GM23338 (cell line): ENCODE data around the gene DDR2. TPM values are rescaled to one million over a fixed set of nuclear protein-coding genes. Genes with fewer than 3 reads are reported as not detected.

Experiments
- ATAC-seq: fragments of 200-7000 bp; cut with Tn5 transposase; 3 replicates; pipeline ENCODE4 v1.9.1; 2020
- DNase-seq: peaks from one replicate; pipeline ENCODE4 v3.0.0-alpha.2; 2015; ENCODE audit warnings: low spot score
- H2AFZ ChIP-seq: fragments of 200-600 bp; sonication (generic); 2 replicates; pipeline ENCODE4 v1.8.0; 2016; ENCODE audit warnings: antibody characterized with exemption, mild to moderate bottlenecking, moderate library complexity
- H3F3A ChIP-seq: fragments of 200-600 bp; sonication (generic); replicated peaks from 2 replicates; pipeline ENCODE4 v1.8.0; 2017; ENCODE audit warnings: antibody characterized with exemption, mixed run types, low read depth
- H3K27ac ChIP-seq: fragments of 200-600 bp; sonication (generic); 2 replicates; pipeline ENCODE4 v1.6.1; 2016; ENCODE audit warnings: low read depth
- H3K27me3 ChIP-seq: fragments of 200-600 bp; sonication (generic); 2 replicates; pipeline ENCODE4 v1.8.0; 2016; ENCODE audit warnings: mild to moderate bottlenecking, mixed run types, moderate library complexity; ENCODE audit not compliant: insufficient read depth
- H3K36me3 ChIP-seq: fragments of 200-600 bp; sonication (generic); 2 replicates; pipeline ENCODE4 v1.8.0; 2016; ENCODE audit warnings: mild to moderate bottlenecking; ENCODE audit not compliant: insufficient read depth
- H3K4me1 ChIP-seq: fragments of 200-600 bp; sonication (generic); 2 replicates; pipeline ENCODE4 v1.8.0; 2016; ENCODE audit warnings: mild to moderate bottlenecking, moderate library complexity; ENCODE audit not compliant: insufficient read depth
- H3K4me2 ChIP-seq: fragments of 200-600 bp; sonication (generic); 2 replicates; pipeline ENCODE4 v1.7.1; 2017; ENCODE audit warnings: mixed run types
- H3K4me3 ChIP-seq: fragments of 200-600 bp; sonication (generic); 2 replicates; pipeline ENCODE4 v1.6.1; 2016; ENCODE audit warnings: mixed run types
- H3K79me2 ChIP-seq: fragments of 200-600 bp; sonication (generic); replicated peaks from 2 replicates; pipeline ENCODE4 v1.8.0; 2017; ENCODE audit warnings: mild to moderate bottlenecking; ENCODE audit not compliant: insufficient read depth
- H3K9me2 ChIP-seq: fragments of 200-600 bp; sonication (generic); 2 replicates; pipeline ENCODE4 v1.8.0; 2017; ENCODE audit not compliant: insufficient read depth
- H4K20me1 ChIP-seq: fragments of 200-600 bp; sonication (generic); replicated peaks from 2 replicates; pipeline ENCODE4 v1.8.0; 2017; ENCODE audit warnings: mild to moderate bottlenecking; ENCODE audit not compliant: insufficient read depth
- H3K27ac Mint-ChIP-seq: 2 replicates; pipeline ENCODE4 v1.8.0; 2020; ENCODE audit warnings: inconsistent platforms, mild to moderate bottlenecking, moderate library complexity, mixed read lengths
- H3K27me3 Mint-ChIP-seq: 3 replicates; pipeline ENCODE4 v1.8.0; 2022; ENCODE audit warnings: low read depth, mild to moderate bottlenecking, moderate library complexity, mixed read lengths, inconsistent platforms; ENCODE audit not compliant: insufficient read depth, poor library complexity
- H3K36me3 Mint-ChIP-seq: 3 replicates; pipeline ENCODE4 v1.8.0; 2021; ENCODE audit warnings: low read depth, mild to moderate bottlenecking, inconsistent platforms, moderate library complexity, mixed read lengths
- H3K4me1 Mint-ChIP-seq: 3 replicates; pipeline ENCODE4 v1.8.0; 2020; ENCODE audit warnings: mild to moderate bottlenecking, inconsistent platforms, mixed read lengths
- H3K4me3 Mint-ChIP-seq: 3 replicates; pipeline ENCODE4 v1.8.0; 2021; ENCODE audit warnings: moderate library complexity, mild to moderate bottlenecking, inconsistent platforms, mixed read lengths
- H3K9me3 Mint-ChIP-seq: 3 replicates; pipeline ENCODE4 v1.8.0; 2020; ENCODE audit warnings: moderate library complexity, mild to moderate bottlenecking, inconsistent platforms, mixed read lengths
- CREB1 ChIP-seq: fragments of 250-450 bp; sonication (Bioruptor Pico); IDR thresholded peaks from 2 replicates; pipeline ENCODE4 v1.5.0; 2020; ENCODE audit warnings: low read depth, mild to moderate bottlenecking, moderate library complexity
- ETS1 ChIP-seq: IDR thresholded peaks from 2 replicates; pipeline ENCODE4 v1.6.1; 2016; ENCODE audit warnings: antibody characterized with exemption
- EZH2 ChIP-seq: fragments of 200-600 bp; sonication (generic); IDR thresholded peaks from one replicate; pipeline ENCODE4 v1.8.0; 2017; ENCODE audit warnings: antibody characterized with exemption, mild to moderate bottlenecking, low read depth; ENCODE audit not compliant: unreplicated experiment
- EZH2phosphoT487 ChIP-seq: fragments of 200-600 bp; sonication (generic); IDR thresholded peaks from one replicate; pipeline ENCODE4 v1.8.1; 2018; ENCODE audit warnings: antibody characterized with exemption; ENCODE audit not compliant: unreplicated experiment
- JUNB ChIP-seq: IDR thresholded peaks from one replicate; pipeline ENCODE4 v1.6.1; 2016; ENCODE audit warnings: antibody characterized with exemption; ENCODE audit not compliant: unreplicated experiment
- NANOG ChIP-seq: IDR thresholded peaks from 2 replicates; pipeline ENCODE4 v1.6.1; 2016; ENCODE audit warnings: antibody characterized with exemption, borderline replicate concordance
- POLR2AphosphoS5 ChIP-seq: IDR thresholded peaks from 2 replicates; pipeline ENCODE4 v1.6.1; 2016; ENCODE audit warnings: antibody characterized with exemption, low read depth
- ZNF331 ChIP-seq: fragments of 250-450 bp; sonication (Bioruptor Pico); IDR thresholded peaks from 2 replicates; pipeline ENCODE4 v1.5.0; 2020; ENCODE audit warnings: low read depth, mild to moderate bottlenecking, moderate library complexity
- polyA plus RNA-seq: library from polyadenylated mRNA; unstranded; fragments of >200 nt; fragmentation: Nextera tagmentation; extraction: Ambion mirVana; gene quantifications from 2 replicates; pipeline ENCODE4 v1.2.1, GENCODE V29; 2016
- total RNA-seq: library from RNA; depleted of rRNA; stranded (reverse); fragments of >200 nt; shearing (Covaris generic); gene quantifications from 2 replicates; pipeline ENCODE4 v1.2.3, GENCODE V29; 2014
- TF ChIP-seq, protein P1 (sequence below): fragments of 250-450 bp; sonication (Bioruptor Pico); IDR thresholded peaks from 2 replicates; pipeline ENCODE4 v1.5.0; 2020; ENCODE audit warnings: mild to moderate bottlenecking, moderate library complexity
- TF ChIP-seq, protein P2 (sequence below): IDR thresholded peaks from one replicate; pipeline ENCODE4 v1.6.1; 2018; ENCODE audit warnings: antibody characterized with exemption; ENCODE audit not compliant: unreplicated experiment

The DDR2 gene
- total and polyA plus RNA-seq, 2 experiments from 2014 or later: 0.66 to 1.8 TPM

DNA sequence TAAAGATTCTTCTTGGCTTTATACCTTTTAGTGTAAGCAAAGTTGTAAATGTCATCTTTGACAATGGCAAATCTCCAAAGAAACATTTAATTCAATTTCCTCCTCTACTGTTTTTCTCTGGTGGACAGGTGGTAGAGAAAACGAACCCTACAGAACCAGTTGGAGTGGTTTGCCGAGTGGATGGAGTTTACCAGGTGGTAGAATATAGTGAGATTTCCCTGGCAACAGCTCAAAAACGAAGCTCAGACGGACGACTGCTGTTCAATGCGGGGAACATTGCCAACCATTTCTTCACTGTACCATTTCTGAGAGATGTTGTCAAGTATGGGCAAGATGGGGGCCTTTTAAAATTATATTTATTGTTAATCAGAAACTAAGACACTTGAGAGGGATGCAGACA lies 44.9 kb upstream of the DDR2 start (continued):
- TF ChIP-seq, protein P1, sequence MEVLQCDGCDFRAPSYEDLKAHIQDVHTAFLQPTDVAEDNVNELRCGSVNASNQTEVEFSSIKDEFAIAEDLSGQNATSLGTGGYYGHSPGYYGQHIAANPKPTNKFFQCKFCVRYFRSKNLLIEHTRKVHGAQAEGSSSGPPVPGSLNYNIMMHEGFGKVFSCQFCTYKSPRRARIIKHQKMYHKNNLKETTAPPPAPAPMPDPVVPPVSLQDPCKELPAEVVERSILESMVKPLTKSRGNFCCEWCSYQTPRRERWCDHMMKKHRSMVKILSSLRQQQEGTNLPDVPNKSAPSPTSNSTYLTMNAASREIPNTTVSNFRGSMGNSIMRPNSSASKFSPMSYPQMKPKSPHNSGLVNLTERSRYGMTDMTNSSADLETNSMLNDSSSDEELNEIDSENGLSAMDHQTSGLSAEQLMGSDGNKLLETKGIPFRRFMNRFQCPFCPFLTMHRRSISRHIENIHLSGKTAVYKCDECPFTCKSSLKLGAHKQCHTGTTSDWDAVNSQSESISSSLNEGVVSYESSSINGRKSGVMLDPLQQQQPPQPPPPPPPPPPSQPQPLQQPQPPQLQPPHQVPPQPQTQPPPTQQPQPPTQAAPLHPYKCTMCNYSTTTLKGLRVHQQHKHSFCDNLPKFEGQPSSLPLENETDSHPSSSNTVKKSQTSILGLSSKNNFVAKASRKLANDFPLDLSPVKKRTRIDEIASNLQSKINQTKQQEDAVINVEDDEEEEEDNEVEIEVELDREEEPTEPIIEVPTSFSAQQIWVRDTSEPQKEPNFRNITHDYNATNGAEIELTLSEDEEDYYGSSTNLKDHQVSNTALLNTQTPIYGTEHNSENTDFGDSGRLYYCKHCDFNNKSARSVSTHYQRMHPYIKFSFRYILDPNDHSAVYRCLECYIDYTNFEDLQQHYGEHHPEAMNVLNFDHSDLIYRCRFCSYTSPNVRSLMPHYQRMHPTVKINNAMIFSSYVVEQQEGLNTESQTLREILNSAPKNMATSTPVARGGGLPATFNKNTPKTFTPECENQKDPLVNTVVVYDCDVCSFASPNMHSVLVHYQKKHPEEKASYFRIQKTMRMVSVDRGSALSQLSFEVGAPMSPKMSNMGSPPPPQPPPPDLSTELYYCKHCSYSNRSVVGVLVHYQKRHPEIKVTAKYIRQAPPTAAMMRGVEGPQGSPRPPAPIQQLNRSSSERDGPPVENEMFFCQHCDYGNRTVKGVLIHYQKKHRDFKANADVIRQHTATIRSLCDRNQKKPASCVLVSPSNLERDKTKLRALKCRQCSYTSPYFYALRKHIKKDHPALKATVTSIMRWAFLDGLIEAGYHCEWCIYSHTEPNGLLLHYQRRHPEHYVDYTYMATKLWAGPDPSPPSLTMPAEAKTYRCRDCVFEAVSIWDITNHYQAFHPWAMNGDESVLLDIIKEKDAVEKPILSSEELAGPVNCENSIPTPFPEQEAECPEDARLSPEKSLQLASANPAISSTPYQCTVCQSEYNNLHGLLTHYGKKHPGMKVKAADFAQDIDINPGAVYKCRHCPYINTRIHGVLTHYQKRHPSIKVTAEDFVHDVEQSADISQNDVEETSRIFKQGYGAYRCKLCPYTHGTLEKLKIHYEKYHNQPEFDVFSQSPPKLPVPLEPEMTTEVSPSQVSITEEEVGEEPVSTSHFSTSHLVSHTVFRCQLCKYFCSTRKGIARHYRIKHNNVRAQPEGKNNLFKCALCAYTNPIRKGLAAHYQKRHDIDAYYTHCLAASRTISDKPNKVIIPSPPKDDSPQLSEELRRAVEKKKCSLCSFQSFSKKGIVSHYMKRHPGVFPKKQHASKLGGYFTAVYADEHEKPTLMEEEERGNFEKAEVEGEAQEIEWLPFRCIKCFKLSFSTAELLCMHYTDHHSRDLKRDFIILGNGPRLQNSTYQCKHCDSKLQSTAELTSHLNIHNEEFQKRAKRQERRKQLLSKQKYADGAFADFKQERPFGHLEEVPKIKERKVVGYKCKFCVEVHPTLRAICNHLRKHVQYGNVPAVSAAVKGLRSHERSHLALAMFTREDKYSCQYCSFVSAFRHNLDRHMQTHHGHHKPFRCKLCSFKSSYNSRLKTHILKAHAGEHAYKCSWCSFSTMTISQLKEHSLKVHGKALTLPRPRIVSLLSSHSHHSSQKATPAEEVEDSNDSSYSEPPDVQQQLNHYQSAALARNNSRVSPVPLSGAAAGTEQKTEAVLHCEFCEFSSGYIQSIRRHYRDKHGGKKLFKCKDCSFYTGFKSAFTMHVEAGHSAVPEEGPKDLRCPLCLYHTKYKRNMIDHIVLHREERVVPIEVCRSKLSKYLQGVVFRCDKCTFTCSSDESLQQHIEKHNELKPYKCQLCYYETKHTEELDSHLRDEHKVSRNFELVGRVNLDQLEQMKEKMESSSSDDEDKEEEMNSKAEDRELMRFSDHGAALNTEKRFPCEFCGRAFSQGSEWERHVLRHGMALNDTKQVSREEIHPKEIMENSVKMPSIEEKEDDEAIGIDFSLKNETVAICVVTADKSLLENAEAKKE (CRISPR knock-in tag): no peak

DNA sequence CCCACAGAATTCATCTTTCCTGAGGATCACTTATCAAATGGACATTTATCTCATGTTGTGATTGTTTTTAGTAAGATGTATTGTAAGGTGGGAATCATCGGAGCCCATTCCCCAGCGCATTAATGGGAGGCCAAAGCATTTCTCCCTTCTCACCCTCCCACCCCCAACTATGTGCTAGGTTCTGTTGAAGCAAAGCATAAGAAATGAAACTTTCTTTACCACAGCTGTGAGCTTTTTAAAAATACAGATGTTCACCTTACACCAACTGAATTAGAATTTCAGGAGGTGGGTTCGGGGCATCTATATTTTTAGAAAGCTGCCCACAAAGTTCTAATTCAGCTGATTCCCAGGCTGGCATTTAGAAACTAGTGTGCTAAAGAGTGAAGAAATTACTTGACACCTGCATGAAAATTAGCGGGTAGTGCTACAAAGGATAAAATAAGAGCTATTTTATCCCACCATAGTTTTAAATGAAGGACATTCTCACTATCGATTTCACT lies 44.5 kb upstream of the DDR2 start:
- no peaks in the 10 kb centered on the region for H3K4me1 Mint-ChIP-seq
- H4K20me1 ChIP-seq: 0 out of 2 replicates have a peak, but pooled peaks cover 3% of the 10 kb centered on the region
- no peaks in the 10 kb centered on the region for H3K79me2 ChIP-seq
- no peaks in the 10 kb centered on the region for H3K27me3 ChIP-seq
- H3K4me3 ChIP-seq: no peak overlapping the region
- no peaks in the 10 kb centered on the region for H3F3A ChIP-seq
- no peak overlapping the region for H3K27ac ChIP-seq
- no peak overlapping the region for H3K4me3 Mint-ChIP-seq
- no peak for ATAC-seq
- H3K9me2 ChIP-seq: no peaks in the 10 kb centered on the region
- no peaks in the 10 kb centered on the region for H3K36me3 ChIP-seq
- H3K27ac Mint-ChIP-seq: no peak overlapping the region
- no peak overlapping the region for H3K4me2 ChIP-seq
- no peaks in the 10 kb centered on the region for H3K9me3 Mint-ChIP-seq
- no peak overlapping the region for H2AFZ ChIP-seq
- no peaks in the 10 kb centered on the region for H3K4me1 ChIP-seq
- no peak for DNase-seq
- H3K27me3 Mint-ChIP-seq: no peaks in the 10 kb centered on the region
- H3K36me3 Mint-ChIP-seq: peaks cover 3% of the 10 kb centered on the region; the same call in 2 of the 3 replicates
- TF ChIP-seq EZH2 (no peak), JUNB (no peak), NANOG (no peak), POLR2AphosphoS5 (no peak), ETS1 (no peak), ZNF331 (no peak), CREB1 (CRISPR knock-in tag) (no peak), EZH2phosphoT487 (no peak)
- TF ChIP-seq, protein P2, sequence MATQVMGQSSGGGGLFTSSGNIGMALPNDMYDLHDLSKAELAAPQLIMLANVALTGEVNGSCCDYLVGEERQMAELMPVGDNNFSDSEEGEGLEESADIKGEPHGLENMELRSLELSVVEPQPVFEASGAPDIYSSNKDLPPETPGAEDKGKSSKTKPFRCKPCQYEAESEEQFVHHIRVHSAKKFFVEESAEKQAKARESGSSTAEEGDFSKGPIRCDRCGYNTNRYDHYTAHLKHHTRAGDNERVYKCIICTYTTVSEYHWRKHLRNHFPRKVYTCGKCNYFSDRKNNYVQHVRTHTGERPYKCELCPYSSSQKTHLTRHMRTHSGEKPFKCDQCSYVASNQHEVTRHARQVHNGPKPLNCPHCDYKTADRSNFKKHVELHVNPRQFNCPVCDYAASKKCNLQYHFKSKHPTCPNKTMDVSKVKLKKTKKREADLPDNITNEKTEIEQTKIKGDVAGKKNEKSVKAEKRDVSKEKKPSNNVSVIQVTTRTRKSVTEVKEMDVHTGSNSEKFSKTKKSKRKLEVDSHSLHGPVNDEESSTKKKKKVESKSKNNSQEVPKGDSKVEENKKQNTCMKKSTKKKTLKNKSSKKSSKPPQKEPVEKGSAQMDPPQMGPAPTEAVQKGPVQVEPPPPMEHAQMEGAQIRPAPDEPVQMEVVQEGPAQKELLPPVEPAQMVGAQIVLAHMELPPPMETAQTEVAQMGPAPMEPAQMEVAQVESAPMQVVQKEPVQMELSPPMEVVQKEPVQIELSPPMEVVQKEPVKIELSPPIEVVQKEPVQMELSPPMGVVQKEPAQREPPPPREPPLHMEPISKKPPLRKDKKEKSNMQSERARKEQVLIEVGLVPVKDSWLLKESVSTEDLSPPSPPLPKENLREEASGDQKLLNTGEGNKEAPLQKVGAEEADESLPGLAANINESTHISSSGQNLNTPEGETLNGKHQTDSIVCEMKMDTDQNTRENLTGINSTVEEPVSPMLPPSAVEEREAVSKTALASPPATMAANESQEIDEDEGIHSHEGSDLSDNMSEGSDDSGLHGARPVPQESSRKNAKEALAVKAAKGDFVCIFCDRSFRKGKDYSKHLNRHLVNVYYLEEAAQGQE: no peak
